HepG2 (cell line): Measurements from ENCODE around the gene LIMCH1. TPM values are rescaled to one million over a fixed set of nuclear protein-coding genes. Genes with fewer than 3 reads are reported as not detected.

Experiments used
- ATAC-seq: fragments of 200-7000 bp; cut with Tn5 transposase; 3 replicates; pipeline ENCODE4 v1.9.1; 2020; ENCODE audit warnings: mild to moderate bottlenecking, moderate library complexity
- BruUV-seq: library from RNA; stranded (reverse); fragments of 400-500 nt; replicated peaks from 2 replicates; lab custom pipeline; 2021; lab: Mats Ljungman, UMichigan
- CTCF ChIA-PET: fragments of 300-600 bp; formaldehyde crosslinking; extraction: SDS; loops from one replicate; lab custom pipeline; 2021; ENCODE audit warnings: low total read pairs, inconsistent platforms, low intra/inter-chr PET ratio; lab: Yijun Ruan, JAX
- POLR2A ChIA-PET: fragments of 350-600 bp; sonication (Branson Sonifier 250); formaldehyde crosslinking; loops from one replicate; lab custom pipeline; 2020; ENCODE audit warnings: antibody characterized with exemption, inconsistent platforms; lab: Yijun Ruan, JAX
- DNase-seq: peaks from one replicate; pipeline ENCODE4 v3.0.0-alpha.2; 2015; ENCODE audit warnings: low spot score
- FAIRE-seq: peaks from 3 replicates; lab custom pipeline; 2011; peaks lifted over from hg19 to GRCh38; lab: Jason Lieb, UNC
- H2AFZ ChIP-seq: one replicate; pipeline ENCODE4 v1.6.1; 2011; ENCODE audit warnings: low read length, inconsistent platforms
- H3K27ac ChIP-seq: fragments of 300-600 bp; 3 replicates; pipeline ENCODE4 v1.8.0; 2011; ENCODE audit warnings: mixed run types, mild to moderate bottlenecking, mixed read lengths, low read length, inconsistent platforms; ENCODE audit not compliant: insufficient read depth; ENCODE audit errors: extremely low read length
- H3K27me3 ChIP-seq, 2 experiments: fragments of 200-600 bp in 1 of 2; 2 replicates in 1 of 2; 3 replicates in 1 of 2; pipeline versions ENCODE4 v1.6.0 to v1.8.0; 2011; ENCODE audit warnings: low read length in 2 of 2, mild to moderate bottlenecking in 2 of 2, moderate library complexity in 2 of 2, inconsistent platforms in 1 of 2; ENCODE audit not compliant: insufficient read depth in 2 of 2, control insufficient read depth in 1 of 2
- H3K36me3 ChIP-seq, 2 experiments: fragments of 200-600 bp in 1 of 2; replicated peaks in 1 of 2; 2 replicates in 1 of 2; 3 replicates in 1 of 2; pipeline versions ENCODE4 v1.5.1 to v1.8.0; 2011; ENCODE audit warnings: low read length in 2 of 2, inconsistent platforms in 1 of 2; ENCODE audit not compliant: insufficient read depth in 2 of 2, control insufficient read depth in 1 of 2
- H3K4me1 ChIP-seq: 2 replicates; pipeline ENCODE4 v1.5.1; 2012; ENCODE audit warnings: low read length, inconsistent platforms; ENCODE audit not compliant: insufficient read depth
- H3K4me2 ChIP-seq: 2 replicates; pipeline ENCODE4 v1.6.0; 2011; ENCODE audit warnings: low read depth, low read length, inconsistent platforms
- H3K4me3 ChIP-seq, 3 experiments: fragments of 200-600 bp in 1 of 3; sonication (generic), shearing (Covaris generic) in 1 of 3; replicated peaks in 1 of 3; 2 replicates each; pipeline ENCODE4 v1.5.1; 2011 to 2016; ENCODE audit warnings: low read length in 3 of 3, inconsistent platforms in 2 of 3, low read depth in 2 of 3, mild to moderate bottlenecking in 2 of 3, control low read depth in 1 of 3, mixed read lengths in 1 of 3; ENCODE audit not compliant: insufficient read depth in 1 of 3
- H3K79me2 ChIP-seq: one replicate; pipeline ENCODE4 v1.6.1; 2011; ENCODE audit warnings: low read length, inconsistent platforms; ENCODE audit not compliant: insufficient read depth
- H3K9ac ChIP-seq: 2 replicates; pipeline ENCODE4 v1.6.0; 2011; ENCODE audit warnings: mild to moderate bottlenecking, low read depth, low read length, inconsistent platforms; ENCODE audit not compliant: insufficient read depth
- H3K9me3 ChIP-seq: 2 replicates; pipeline ENCODE4 v1.5.1; 2012; ENCODE audit warnings: mild to moderate bottlenecking, low read length
- H4K20me1 ChIP-seq: 2 replicates; pipeline ENCODE4 v1.6.0; 2011; ENCODE audit warnings: inconsistent platforms, mild to moderate bottlenecking, low read length, moderate library complexity; ENCODE audit not compliant: insufficient read depth
- CENPX ChIP-seq: sonication (generic); formaldehyde crosslinking; IDR thresholded peaks from 2 replicates; pipeline ENCODE4 v1.9.0; 2021; ENCODE audit warnings: mild to moderate bottlenecking, missing genetic modification reagents, moderate library complexity
- CSRNP1 ChIP-seq: sonication (generic); formaldehyde crosslinking; IDR thresholded peaks from 2 replicates; pipeline ENCODE4 v1.8.1; 2023; ENCODE audit warnings: mild to moderate bottlenecking, missing genetic modification reagents
- FOXA1 ChIP-seq, 2 experiments: fragments of 450-650 bp in 1 of 2; sonication (generic) in 1 of 2; formaldehyde crosslinking in 1 of 2; IDR thresholded peaks; 2 replicates each; pipeline versions ENCODE4 v1.4.0 to v1.6.1; 2016 to 2020; ENCODE audit warnings: missing genetic modification reagents in 1 of 2
- GATAD2A ChIP-seq: IDR thresholded peaks from 2 replicates; pipeline ENCODE4 v1.6.1; 2016
- NFRKB ChIP-seq: fragments of 450-650 bp; IDR thresholded peaks from 2 replicates; pipeline ENCODE4 v1.6.1; 2017
- NR2F1 ChIP-seq, 2 experiments: fragments of 450-650 bp in 1 of 2; formaldehyde crosslinking in 1 of 2; IDR thresholded peaks; 2 replicates each; pipeline versions ENCODE4 v1.5.0 to v1.6.1; 2016 to 2020; ENCODE audit warnings: mild to moderate bottlenecking in 1 of 2, missing compliant biosample characterization in 1 of 2, missing genetic modification reagents in 1 of 2, moderate library complexity in 1 of 2
- PPARG ChIP-seq: conservative IDR thresholded peaks from 2 replicates; pipeline ENCODE4 v1.6.1; 2016; ENCODE audit warnings: missing biosample characterization, missing genetic modification reagents
- RXRB ChIP-seq: IDR thresholded peaks from 2 replicates; pipeline ENCODE4 v1.6.1; 2016; ENCODE audit warnings: borderline replicate concordance, missing genetic modification reagents, missing compliant biosample characterization
- ZBTB20 ChIP-seq: sonication (generic); formaldehyde crosslinking; IDR thresholded peaks from 2 replicates; pipeline ENCODE4 v1.8.1; 2023; ENCODE audit warnings: missing genetic modification reagents, low read depth, mild to moderate bottlenecking, borderline replicate concordance
- ZMYM3 ChIP-seq: sonication (generic); formaldehyde crosslinking; IDR thresholded peaks from 2 replicates; pipeline ENCODE4 v1.5.1; 2020; ENCODE audit warnings: mild to moderate bottlenecking, missing genetic modification reagents
- ZNF558 ChIP-seq: sonication (generic); formaldehyde crosslinking; IDR thresholded peaks from 2 replicates; pipeline ENCODE4 v1.9.0; 2022; ENCODE audit warnings: mild to moderate bottlenecking, missing genetic modification reagents, borderline replicate concordance
- ZNF776 ChIP-seq: sonication (generic); formaldehyde crosslinking; IDR thresholded peaks from 2 replicates; pipeline ENCODE4 v1.4.0; 2020; ENCODE audit warnings: mild to moderate bottlenecking, missing genetic modification reagents
- WGBS: methylation state at CpG from one replicate; pipeline ENCODE4 v1.1.6; 2017; ENCODE audit warnings: low lambda C conversion rate; 5-methylcytosine and 5-hydroxymethylcytosine counted together
- in situ Hi-C: cut with HindIII; loops from 2 replicates; pipeline ENCODE4 v1.10.0; 2017; ENCODE audit warnings: low pct_unique_long_range_greater_than_20kb; ENCODE audit not compliant: extremely low pct_ligation_motif_present
- intact Hi-C: fragments of 100-400 bp; cut with micrococcal nuclease; formaldehyde crosslinking; loops from one replicate; pipeline ENCODE4 v1.10.0; 2022; ENCODE audit not compliant: unreplicated experiment
- polyA plus RNA-seq, 8 experiments: library from polyadenylated mRNA; depleted of rRNA in 3 of 8; stranded (reverse) in 7 of 8; unstranded in 1 of 8; fragments of >200 nt; fragmentation: Illumina TruSeq in 4 of 8; extraction: Trizol in 4 of 8; gene quantifications; 2 replicates each; pipeline versions ENCODE4 v1.2.1 to v1.2.3, GENCODE V29; 2011 to 2016; ENCODE audit warnings: low read depth in 4 of 8, missing spikeins in 1 of 8, mixed read lengths in 1 of 8; ENCODE audit not compliant: insufficient read depth in 1 of 8
- total RNA-seq, 5 experiments: library from RNA; depleted of rRNA; stranded (reverse); fragments of >200 nt; fragmentation: Illumina TruSeq; extraction: Trizol; gene quantifications; 2 replicates each; pipeline ENCODE4 v1.2.3, GENCODE V29; 2016; ENCODE audit warnings: low read depth in 1 of 5

Gene LIMCH1
- total and polyA plus RNA-seq, 2 of the 13 experiments (the other 11 are each of a cell fraction or from before 2014, with no cell fraction given), result 0.04 TPM; not detected in 1

DNA sequence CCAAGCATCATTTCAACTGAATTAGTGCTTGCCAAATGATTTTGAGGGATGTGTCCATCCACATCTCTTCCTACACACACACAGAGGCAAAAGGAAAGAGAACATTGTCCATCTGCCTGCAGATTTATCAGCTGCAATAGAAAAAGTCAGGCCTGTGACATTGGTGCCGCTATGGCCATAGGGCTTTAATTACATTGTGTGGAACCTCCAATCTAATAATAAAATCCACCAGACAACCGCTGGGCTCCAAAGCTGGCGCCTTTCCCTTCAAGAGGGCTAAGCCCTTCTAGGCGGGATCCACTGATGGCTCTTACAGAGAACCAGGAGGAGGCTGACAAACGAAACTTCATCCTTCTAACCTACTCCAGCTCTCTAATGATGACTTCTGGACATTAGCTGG is 150.0 kb downstream of the LIMCH1 start:
- ATAC-seq, result no peak
- Histone ChIP-seq H3K9ac (no peak overlapping the region), H2AFZ (no peak overlapping the region), H3K4me1 (no peaks in the 10 kb centered on the region), H3K4me2 (no peak overlapping the region), H3K9me3 (no peaks in the 10 kb centered on the region), H4K20me1 (no peaks in the 10 kb centered on the region), H3K4me3 (no peak overlapping the region), H3K27me3 (no peaks in the 10 kb centered on the region), H3K27ac (no peak overlapping the region), H3K36me3 (no peaks in the 10 kb centered on the region), H3K79me2 (no peaks in the 10 kb centered on the region)
- intact Hi-C loops (no loop called here), in situ Hi-C loops (loop anchor here (25.0 kb wide), 1 partner anchor 824 kb away; no protein-coding TSS in a partner anchor)
- no peak for DNase-seq
- ChIA-PET CTCF (no interaction called here), POLR2A (no interaction called here)
- FAIRE-seq, result no peak
- no TSS peak for BruUV-seq
- TF ChIP-seq ZNF776 (CRISPR knock-in tag) (no peak), ZNF558 (CRISPR knock-in tag) (no peak), ZBTB20 (CRISPR knock-in tag) (no peak), ZMYM3 (CRISPR knock-in tag) (no peak), CSRNP1 (CRISPR knock-in tag) (no peak), NFRKB (no peak), CENPX (CRISPR knock-in tag) (no peak), FOXA1 (IDR thresholded peaks at IDR 0.05) (no peak), FOXA1 (CRISPR knock-in tag; IDR thresholded peaks at IDR 0.05) (no peak), RXRB (no peak), PPARG (no peak), NR2F1 (CRISPR knock-in tag; IDR thresholded peaks at IDR 0.05) (no peak), GATAD2A (CRISPR knock-in tag) (no peak)
- TF ChIP-seq, all 625 proteins: peak for 0
- WGBS, result 33% methylated on average over 3 of the region's 5 CpGs
